ENCODE results near the gene TRIM47. TPM values are rescaled to one million over a fixed set of nuclear protein-coding genes. Genes with fewer than 3 reads are reported as not detected.

TRIM47 gene
- total and polyA plus RNA-seq, 2 of the 13 experiments (the other 11 are each of a cell fraction or from before 2014, with no cell fraction given) = 33.5 to 82.0 TPM

- TF ChIP-seq ATF2 (CRISPR knock-in tag; IDR thresholded peaks at IDR 0.05) (peak; percentile 71; the same call in 1 of the 2 replicates), GMEB1 (CRISPR knock-in tag; IDR thresholded peaks at IDR 0.05; ENCODE audit: borderline replicate concordance) (peak; percentile 68; the same call in 1 of the 2 replicates), ZNF414 (CRISPR knock-in tag; IDR thresholded peaks at IDR 0.05) (peak; percentile 42; the same call in 1 of the 2 replicates), MXD4 (CRISPR knock-in tag; IDR thresholded peaks at IDR 0.05) (peak; percentile 20; the same call in 1 of the 2 replicates), BRD4 (CRISPR knock-in tag; IDR thresholded peaks at IDR 0.05) (peak; percentile 89; the same call in 1 of the 2 replicates), CSRNP2 (CRISPR knock-in tag; conservative IDR thresholded peaks at IDR 0.05; ENCODE audit: low read depth) (no peak), ZNF333 (CRISPR knock-in tag; IDR thresholded peaks at IDR 0.05; ENCODE audit: borderline replicate concordance) (0 out of 2 replicates have a peak, but pooled peaks have one; percentile 69), ZBTB44 (CRISPR knock-in tag; IDR thresholded peaks at IDR 0.05) (peak; percentile 82; the same call in 1 of the 2 replicates), GTF2F1 (IDR thresholded peaks at IDR 0.05; ENCODE audit: low read length) (no peak), HNRNPLL (IDR thresholded peaks at IDR 0.05; ENCODE audit: low read depth, low read length, poor library complexity, severe bottlenecking) (peak; percentile 49), PHF5A (CRISPR knock-in tag; IDR thresholded peaks at IDR 0.05; ENCODE audit: low read depth, unreplicated experiment) (peak; percentile 81), ZNF543 (CRISPR knock-in tag; IDR thresholded peaks at IDR 0.05) (peak; percentile 78; the same call in 1 of the 2 replicates), SP4 (CRISPR knock-in tag; IDR thresholded peaks at IDR 0.05) (peak; percentile 54), TAF1 (CRISPR knock-in tag; IDR thresholded peaks at IDR 0.05) (peak; percentile 71), ZNF343 (CRISPR knock-in tag; IDR thresholded peaks at IDR 0.05) (peak; percentile 72), DRAP1 (CRISPR knock-in tag; IDR thresholded peaks at IDR 0.05) (0 out of 2 replicates have a peak, but pooled peaks have one; percentile 30), RXRB (CRISPR knock-in tag; IDR thresholded peaks at IDR 0.05; ENCODE audit: borderline replicate concordance) (peak; percentile 49), THYN1 (CRISPR knock-in tag; IDR thresholded peaks at IDR 0.05; ENCODE audit: borderline replicate concordance, low read depth) (no peak), SP5 (CRISPR knock-in tag; IDR thresholded peaks at IDR 0.05; ENCODE audit: borderline replicate concordance, low read depth) (peak; percentile 75), ATM (IDR thresholded peaks at IDR 0.05; ENCODE audit: borderline replicate concordance) (no peak), SIN3A (IDR thresholded peaks at IDR 0.05; ENCODE audit: borderline replicate concordance, low read depth, low read length) (no peak), ZNF317 (CRISPR knock-in tag; IDR thresholded peaks at IDR 0.05) (peak; percentile 70)
Observed at GRCh38 chr17:75878174-75878998, at the start of gene TRIM47 (continued).

Data from HepG2 (cell line).